Measurements from ENCODE around the gene ACADM. TPM values are rescaled to one million over a fixed set of nuclear protein-coding genes. Genes with fewer than 3 reads are reported as not detected.

Gene ACADM
- total RNA-seq, 1 experiment from 2014 or later = 36.5 TPM

- peaks cover 8% of the 10 kb centered on the region; the same call in 1 of the 2 replicates for H3K9me3 ChIP-seq (ENCODE audit: insufficient read depth, low read depth)
- no peaks in the 10 kb centered on the region for H3K79me2 ChIP-seq (ENCODE audit: low read depth)
- no peaks in the 10 kb centered on the region for H3K9me2 ChIP-seq (ENCODE audit: insufficient read depth)
- H2AFZ ChIP-seq = no peak overlapping the region
- H3K27ac ChIP-seq = no peak overlapping the region
- H3F3A ChIP-seq (ENCODE audit: insufficient read depth, low read depth) = peaks cover 12% of the 10 kb centered on the region
- H3K27me3 ChIP-seq (ENCODE audit: insufficient read depth, low read depth) = no peaks in the 10 kb centered on the region
- no TSS peak for BruUV-seq (replicated peaks)
- no peak overlapping the region for H3K4me2 ChIP-seq
- H3K36me3 ChIP-seq (ENCODE audit: low read depth) = no peaks in the 10 kb centered on the region
- CTCF ChIA-PET = no interaction called here
- no peak overlapping the region for H3K4me3 ChIP-seq
- H3K4me1 ChIP-seq (replicated peaks; ENCODE audit: insufficient read depth) = peaks cover 38% of the 10 kb centered on the region
- POLR2A ChIA-PET (ENCODE audit: unreplicated experiment) = no interaction called here
- TF ChIP-seq CTCF (conservative IDR thresholded peaks at IDR 0.05) = no peak
- no peak for TF ChIP-seq EZH2 (IDR thresholded peaks at IDR 0.05; ENCODE audit: low read depth)
- H4K20me1 ChIP-seq (ENCODE audit: insufficient read depth) = no peaks in the 10 kb centered on the region
- no peak for DNase-seq
- intact Hi-C loops (cut with micrococcal nuclease; ENCODE audit: unreplicated experiment) = no loop called here
These were observed 12.7 kb upstream of the ACADM start for GRCh38 chr1:75711846-75712245.

GRCh38 chr1:75712306-75712705 lies 12.2 kb upstream of the ACADM start:
- H4K20me1 ChIP-seq (ENCODE audit: insufficient read depth) = no peaks in the 10 kb centered on the region
- no peaks in the 10 kb centered on the region for H3K79me2 ChIP-seq (ENCODE audit: low read depth)
- H2AFZ ChIP-seq = no peak overlapping the region
- TF ChIP-seq CTCF (conservative IDR thresholded peaks at IDR 0.05) = no peak
- no peak for TF ChIP-seq EZH2 (IDR thresholded peaks at IDR 0.05; ENCODE audit: low read depth)
- POLR2A ChIA-PET (ENCODE audit: unreplicated experiment) = no interaction called here
- H3K36me3 ChIP-seq (ENCODE audit: low read depth) = no peaks in the 10 kb centered on the region
- no TSS peak for BruUV-seq (replicated peaks)
- intact Hi-C loops (cut with micrococcal nuclease; ENCODE audit: unreplicated experiment) = no loop called here
- CTCF ChIA-PET = no interaction called here
- peaks cover 12% of the 10 kb centered on the region for H3F3A ChIP-seq (ENCODE audit: insufficient read depth, low read depth)
- peaks cover 8% of the 10 kb centered on the region; the same call in 1 of the 2 replicates for H3K9me3 ChIP-seq (ENCODE audit: insufficient read depth, low read depth)
- DNase-seq = no peak
- no peaks in the 10 kb centered on the region for H3K9me2 ChIP-seq (ENCODE audit: insufficient read depth)
- no peaks in the 10 kb centered on the region for H3K27me3 ChIP-seq (ENCODE audit: insufficient read depth, low read depth)
- H3K4me3 ChIP-seq = no peak overlapping the region
- peaks cover 33% of the 10 kb centered on the region for H3K4me1 ChIP-seq (replicated peaks; ENCODE audit: insufficient read depth)
- H3K4me2 ChIP-seq = no peak overlapping the region
- H3K27ac ChIP-seq = no peak overlapping the region

GRCh38 chr1:75719810-75720209 lies 4.7 kb upstream of the ACADM start:
- no peaks in the 10 kb centered on the region for H4K20me1 ChIP-seq (ENCODE audit: insufficient read depth)
- peaks cover 6% of the 10 kb centered on the region for H3K4me1 ChIP-seq (replicated peaks; ENCODE audit: insufficient read depth)
- no peaks in the 10 kb centered on the region for H3K9me3 ChIP-seq (ENCODE audit: insufficient read depth, low read depth)
- H3F3A ChIP-seq (ENCODE audit: insufficient read depth, low read depth) = peaks cover 1% of the 10 kb centered on the region; the same call in 1 of the 2 replicates
- H2AFZ ChIP-seq = no peak overlapping the region
- H3K4me3 ChIP-seq = no peak overlapping the region
- CTCF ChIA-PET = no interaction called here
- H3K36me3 ChIP-seq (ENCODE audit: low read depth) = no peaks in the 10 kb centered on the region
- H3K27me3 ChIP-seq (ENCODE audit: insufficient read depth, low read depth) = no peaks in the 10 kb centered on the region
- DNase-seq = no peak
- no TSS peak for BruUV-seq (replicated peaks)
- no peak overlapping the region for H3K27ac ChIP-seq
- H3K4me2 ChIP-seq = no peak overlapping the region
- POLR2A ChIA-PET (ENCODE audit: unreplicated experiment) = no interaction called here
- H3K9me2 ChIP-seq (ENCODE audit: insufficient read depth) = no peaks in the 10 kb centered on the region
- no peak for TF ChIP-seq CTCF (conservative IDR thresholded peaks at IDR 0.05)
- TF ChIP-seq EZH2 (IDR thresholded peaks at IDR 0.05; ENCODE audit: low read depth) = no peak
- intact Hi-C loops (cut with micrococcal nuclease; ENCODE audit: unreplicated experiment) = no loop called here
- H3K79me2 ChIP-seq (ENCODE audit: low read depth) = peaks cover 3% of the 10 kb centered on the region; the same call in 1 of the 2 replicates
